ENCODE data around the gene SNAP91. TPM values are rescaled to one million over a fixed set of nuclear protein-coding genes. Genes with fewer than 3 reads are reported as not detected.

Gene SNAP91, protein sequence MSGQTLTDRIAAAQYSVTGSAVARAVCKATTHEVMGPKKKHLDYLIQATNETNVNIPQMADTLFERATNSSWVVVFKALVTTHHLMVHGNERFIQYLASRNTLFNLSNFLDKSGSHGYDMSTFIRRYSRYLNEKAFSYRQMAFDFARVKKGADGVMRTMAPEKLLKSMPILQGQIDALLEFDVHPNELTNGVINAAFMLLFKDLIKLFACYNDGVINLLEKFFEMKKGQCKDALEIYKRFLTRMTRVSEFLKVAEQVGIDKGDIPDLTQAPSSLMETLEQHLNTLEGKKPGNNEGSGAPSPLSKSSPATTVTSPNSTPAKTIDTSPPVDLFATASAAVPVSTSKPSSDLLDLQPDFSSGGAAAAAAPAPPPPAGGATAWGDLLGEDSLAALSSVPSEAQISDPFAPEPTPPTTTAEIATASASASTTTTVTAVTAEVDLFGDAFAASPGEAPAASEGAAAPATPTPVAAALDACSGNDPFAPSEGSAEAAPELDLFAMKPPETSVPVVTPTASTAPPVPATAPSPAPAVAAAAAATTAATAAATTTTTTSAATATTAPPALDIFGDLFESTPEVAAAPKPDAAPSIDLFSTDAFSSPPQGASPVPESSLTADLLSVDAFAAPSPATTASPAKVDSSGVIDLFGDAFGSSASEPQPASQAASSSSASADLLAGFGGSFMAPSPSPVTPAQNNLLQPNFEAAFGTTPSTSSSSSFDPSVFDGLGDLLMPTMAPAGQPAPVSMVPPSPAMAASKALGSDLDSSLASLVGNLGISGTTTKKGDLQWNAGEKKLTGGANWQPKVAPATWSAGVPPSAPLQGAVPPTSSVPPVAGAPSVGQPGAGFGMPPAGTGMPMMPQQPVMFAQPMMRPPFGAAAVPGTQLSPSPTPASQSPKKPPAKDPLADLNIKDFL
- under 0.01 TPM in 1 of 2 replicates, not detected in the other for total RNA-seq

GRCh38 chr6:83708970-83709747 lies at the start of gene SNAP91:
Gene SNAP91 (minus strand): TSS chr6:83709101. CDS start chr6:83707927, 1,174 bp downstream.

GRCh38 chr6:83511901-83512681 lies 196.8 kb downstream of the SNAP91 start, which contains the start of gene PRSS35:
Gene PRSS35 (plus strand): TSS chr6:83512534. CDS start chr6:83523442, 10,908 bp downstream.

Other genes starting within 250 kb of the SNAP91 start
- 0.07 and 0.27 TPM in 2 replicates for gene PRSS35, start 196.6 kb downstream of the SNAP91 start, total RNA-seq
- gene RIPPLY2, start 144.3 kb upstream of the SNAP91 start, total RNA-seq = not detected in 2 replicates
- gene CYB5R4, start 150.6 kb upstream of the SNAP91 start, total RNA-seq = 5.6 and 9.3 TPM in 2 replicates